ENCODE data around the gene SLC39A7.
"Not testable (repeated sequence)": the region's sequence is repeated elsewhere in the genome, so short reads cannot be mapped to it uniquely, and the experiment has no call there.

Gene SLC39A7

DNA sequence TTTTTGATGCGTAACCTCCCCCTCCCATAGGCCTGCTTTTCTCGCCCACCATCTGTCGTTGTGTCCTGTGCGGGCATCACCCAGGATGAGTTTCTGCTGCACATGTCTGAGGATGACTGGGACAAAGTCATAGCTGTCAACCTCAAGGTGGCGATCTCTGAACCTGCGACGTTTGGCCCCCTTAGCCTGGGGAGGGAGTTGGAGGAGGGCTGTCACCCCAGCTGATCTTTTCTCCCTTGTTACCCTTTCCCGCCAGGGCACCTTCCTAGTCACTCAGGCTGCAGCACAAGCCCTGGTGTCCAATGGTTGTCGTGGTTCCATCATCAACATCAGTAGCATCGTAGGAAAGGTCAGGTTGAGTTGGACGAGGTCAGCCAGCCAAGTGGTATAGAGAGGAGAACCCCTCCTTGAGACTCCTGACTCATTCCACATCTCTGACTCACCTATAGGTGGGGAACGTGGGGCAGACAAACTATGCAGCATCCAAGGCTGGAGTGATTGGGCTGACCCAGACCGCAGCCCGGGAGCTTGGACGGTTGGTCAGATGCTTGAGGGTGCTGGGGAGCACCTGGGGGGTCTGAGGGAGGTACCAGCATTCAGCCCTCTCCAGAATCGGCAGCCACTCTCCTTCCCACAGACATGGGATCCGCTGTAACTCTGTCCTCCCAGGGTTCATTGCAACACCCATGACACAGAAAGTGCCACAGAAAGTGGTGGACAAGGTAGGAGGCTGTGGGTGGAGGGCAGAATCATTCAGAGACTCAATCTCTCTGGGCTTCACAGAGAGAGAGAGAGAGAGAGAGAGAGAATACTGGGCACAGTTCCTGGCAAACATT is 4.7 kb downstream of the SLC39A7 start:
- DNase-seq (ENCODE audit: low spot score) = no peak

DNA sequence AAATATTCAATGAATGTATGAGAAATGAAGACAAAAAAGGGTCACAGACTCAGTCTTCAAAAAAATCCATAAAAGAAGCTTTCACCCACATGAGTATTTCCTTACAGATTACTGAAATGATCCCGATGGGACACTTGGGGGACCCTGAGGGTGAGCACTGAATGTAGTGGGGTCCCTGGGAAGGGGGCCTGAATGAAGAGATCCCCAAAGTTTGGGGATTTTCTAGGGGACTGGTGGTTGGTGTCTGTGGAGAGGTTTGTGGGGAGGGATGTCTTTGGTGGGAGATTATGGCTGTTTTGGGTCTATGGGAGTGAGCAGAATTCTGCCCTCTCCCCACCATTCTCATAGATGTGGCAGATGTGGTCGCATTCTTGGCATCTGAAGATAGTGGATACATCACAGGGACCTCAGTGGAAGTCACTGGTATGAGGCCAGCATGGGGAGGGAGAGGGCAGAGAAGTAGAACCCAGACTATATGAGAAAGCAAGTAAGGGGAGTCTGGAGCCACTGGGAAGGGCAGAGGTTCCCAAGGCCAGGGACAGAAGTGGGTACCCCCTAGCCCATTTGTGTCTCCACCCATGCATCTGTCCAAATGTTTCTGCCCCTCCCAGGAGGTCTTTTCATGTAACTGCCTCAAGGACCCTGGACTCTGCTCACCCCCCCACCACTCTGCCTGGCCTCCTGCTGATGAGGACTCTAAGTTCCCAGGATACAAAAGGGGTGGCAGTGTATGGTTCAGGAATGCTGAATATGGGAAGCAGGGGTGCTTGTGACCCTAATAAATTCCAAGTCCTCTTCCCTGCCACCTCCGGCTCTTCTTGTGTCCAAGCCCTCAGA is 5.6 kb downstream of the SLC39A7 start:
- DNase-seq (ENCODE audit: low spot score) = no peak

DNA sequence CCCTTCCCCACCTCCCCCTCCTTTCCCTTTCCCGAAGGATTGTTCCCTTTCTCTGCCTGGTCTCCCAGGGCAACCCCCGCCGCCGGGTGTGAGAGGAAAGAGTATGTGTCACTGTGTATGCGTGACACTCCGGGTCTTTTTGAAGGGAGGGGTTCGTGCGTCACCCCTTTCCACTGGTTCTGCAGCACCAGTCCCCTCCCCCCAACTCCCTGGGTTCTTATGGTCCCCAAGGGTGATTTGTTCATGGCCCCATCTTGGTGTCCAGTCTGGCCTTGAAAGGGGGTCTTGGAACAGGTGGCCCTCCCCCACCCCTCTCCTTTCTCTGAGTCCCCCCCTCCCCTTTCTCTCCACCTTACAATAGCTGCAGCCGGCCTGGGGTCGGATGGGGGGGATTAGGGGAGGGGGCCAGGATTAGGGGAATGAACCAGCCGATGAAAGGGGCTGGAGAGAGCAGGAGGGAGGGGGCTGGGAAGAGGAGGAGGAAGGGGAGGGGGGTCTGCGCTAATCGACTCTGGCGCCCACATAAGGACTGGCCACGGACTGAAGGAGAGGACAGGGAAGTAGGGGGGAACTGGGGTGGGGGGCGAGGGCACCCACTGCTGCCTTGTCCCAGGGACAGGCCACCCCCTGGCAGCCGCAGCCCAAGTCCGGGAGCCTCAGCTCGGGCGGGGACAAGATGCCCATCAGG is 6.3 kb downstream of the SLC39A7 start:
- DNase-seq (ENCODE audit: low spot score) = peak; percentile 82

DNA sequence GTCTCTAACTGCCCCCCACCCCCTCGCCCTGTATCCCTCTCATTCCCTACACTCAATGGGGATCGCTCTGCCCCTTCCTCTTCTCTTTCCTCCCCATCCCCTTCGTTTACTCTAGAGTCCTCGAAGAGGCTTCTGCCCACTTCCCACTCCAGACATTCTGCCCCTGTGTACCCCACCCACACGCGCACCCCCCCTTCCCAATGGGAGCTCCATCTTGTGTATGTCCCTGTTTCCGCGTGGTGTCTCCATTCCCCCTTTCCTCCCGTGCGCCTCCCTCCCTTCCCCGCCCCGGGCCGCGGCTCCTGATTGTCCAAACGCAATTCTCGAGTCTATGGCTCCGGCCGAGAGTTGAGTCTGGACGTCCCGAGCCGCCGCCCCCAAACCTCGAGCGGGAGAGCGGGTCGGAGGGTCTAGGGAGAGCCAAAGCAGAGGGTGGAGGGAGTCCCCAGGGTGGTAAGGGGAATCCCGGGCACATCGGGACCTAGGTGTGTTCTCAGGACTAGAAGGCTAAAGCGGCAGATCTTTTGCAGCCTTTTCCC is 7.0 kb downstream of the SLC39A7 start:
- DNase-seq (ENCODE audit: low spot score) = peak; percentile 73

DNA sequence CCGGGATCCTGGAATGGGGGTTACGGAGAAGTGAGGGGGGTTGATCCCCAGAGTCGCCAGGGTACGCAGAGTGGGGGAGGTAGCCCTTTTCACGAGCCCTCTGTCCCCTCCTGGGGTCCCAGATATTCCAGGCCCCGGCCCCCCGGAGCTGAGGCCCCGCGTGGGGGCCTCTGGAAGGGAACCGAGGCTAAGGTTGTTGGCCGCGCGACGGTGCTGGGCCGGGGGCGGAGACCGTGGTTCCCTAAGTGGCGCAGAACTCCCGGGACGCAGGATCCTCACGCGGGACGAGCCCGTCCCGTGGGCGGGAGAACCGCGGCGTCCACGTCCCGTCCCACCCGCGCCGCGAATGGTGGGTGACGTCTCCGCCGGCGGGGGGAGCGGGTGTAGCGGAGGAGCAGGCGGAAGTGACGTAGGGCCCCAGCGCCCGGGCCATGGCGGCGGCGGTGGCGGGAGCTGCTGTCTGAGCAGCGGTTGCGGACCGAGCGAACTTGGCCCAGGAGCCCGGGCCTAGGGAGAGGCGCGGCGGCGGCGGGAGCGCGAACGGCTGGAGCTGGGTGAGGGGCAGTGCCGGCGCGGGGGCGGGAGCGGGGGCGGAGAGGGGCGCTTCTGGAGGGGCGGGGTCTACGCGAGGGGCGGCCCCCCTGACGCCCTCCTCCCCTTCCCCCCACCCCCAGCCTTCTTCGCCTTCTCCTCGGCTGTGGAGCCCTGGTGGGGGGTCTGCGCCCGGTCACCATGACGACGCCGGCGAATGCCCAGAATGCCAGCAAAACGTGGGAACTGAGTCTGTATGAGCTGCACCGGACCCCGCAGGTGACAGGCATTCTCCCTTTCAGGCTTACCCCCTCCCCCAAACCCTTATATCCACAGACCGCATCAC is 7.7 kb downstream of the SLC39A7 start, which contains the start of gene RING1:
Gene RING1, plus strand, starts transcription at position 410 of the 877 bp plus-strand sequence. Its CDS starts 323 bp downstream, at position 733.
- peak; percentile 95 for DNase-seq (ENCODE audit: low spot score)

DNA sequence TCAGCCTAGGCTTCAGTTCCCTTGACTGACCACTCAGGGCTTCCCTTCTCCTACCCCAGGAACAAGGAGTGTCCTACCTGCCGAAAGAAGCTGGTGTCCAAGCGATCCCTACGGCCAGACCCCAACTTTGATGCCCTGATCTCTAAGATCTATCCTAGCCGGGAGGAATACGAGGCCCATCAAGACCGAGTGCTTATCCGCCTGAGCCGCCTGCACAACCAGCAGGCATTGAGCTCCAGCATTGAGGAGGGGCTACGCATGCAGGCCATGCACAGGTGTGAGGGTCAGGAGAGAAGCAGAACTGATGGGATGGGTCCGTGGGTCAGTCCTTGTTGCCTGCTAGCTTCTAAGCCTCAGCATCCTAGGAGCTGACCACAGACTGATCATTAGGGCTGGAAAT is 9.2 kb downstream of the SLC39A7 start:
- DNase-seq (ENCODE audit: low spot score) = no peak

DNA sequence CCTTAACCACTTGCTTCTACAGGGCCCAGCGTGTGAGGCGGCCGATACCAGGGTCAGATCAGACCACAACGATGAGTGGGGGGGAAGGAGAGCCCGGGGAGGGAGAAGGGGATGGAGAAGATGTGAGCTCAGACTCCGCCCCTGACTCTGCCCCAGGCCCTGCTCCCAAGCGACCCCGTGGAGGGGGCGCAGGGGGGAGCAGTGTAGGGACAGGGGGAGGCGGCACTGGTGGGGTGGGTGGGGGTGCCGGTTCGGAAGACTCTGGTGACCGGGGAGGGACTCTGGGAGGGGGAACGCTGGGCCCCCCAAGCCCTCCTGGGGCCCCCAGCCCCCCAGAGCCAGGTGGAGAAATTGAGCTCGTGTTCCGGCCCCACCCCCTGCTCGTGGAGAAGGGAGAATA is 10.5 kb downstream of the SLC39A7 start:
- peak; percentile 1 for DNase-seq (ENCODE audit: low spot score)

DNA sequence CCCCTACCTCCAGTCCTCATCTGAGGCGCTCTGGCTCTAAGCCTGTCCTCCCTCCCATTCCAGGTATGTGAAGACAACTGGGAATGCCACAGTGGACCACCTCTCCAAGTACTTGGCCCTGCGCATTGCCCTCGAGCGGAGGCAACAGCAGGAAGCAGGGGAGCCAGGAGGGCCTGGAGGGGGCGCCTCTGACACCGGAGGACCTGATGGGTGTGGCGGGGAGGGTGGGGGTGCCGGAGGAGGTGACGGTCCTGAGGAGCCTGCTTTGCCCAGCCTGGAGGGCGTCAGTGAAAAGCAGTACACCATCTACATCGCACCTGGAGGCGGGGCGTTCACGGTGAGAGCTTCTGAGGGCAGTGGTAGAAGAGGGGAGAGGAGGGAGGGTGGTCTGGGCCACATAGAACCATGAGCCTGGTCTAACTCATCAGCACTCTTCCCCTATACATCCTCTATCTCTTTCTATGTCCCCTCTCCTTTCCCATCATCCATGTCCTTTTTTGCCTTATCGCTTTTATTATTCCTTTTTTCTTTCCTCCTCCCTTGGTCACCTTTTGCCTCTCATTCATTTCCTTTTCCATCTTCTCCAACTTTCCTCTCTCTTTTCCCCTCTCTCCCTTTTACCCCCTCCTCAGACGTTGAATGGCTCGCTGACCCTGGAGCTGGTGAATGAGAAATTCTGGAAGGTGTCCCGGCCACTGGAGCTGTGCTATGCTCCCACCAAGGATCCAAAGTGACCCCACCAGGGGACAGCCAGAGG is 11.2 kb downstream of the SLC39A7 start:
- no peak for DNase-seq (ENCODE audit: low spot score)

DNA sequence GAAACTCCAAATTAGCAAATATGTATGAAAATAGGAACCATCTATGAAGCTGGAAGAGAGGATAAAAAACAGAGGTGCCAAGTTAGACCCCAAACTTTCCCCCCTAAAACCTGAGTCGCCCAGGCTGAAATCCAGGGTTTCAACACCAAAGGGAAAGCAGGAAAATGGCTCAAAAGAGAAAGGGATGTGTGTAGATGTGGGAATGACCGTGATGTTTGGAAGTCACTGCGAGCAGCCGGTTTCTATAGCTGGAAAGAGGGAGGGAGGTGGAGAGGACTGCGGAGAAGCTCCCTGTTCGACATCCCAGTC is 12.1 kb downstream of the SLC39A7 start:
- DNase-seq (ENCODE audit: low spot score) = no peak

DNA sequence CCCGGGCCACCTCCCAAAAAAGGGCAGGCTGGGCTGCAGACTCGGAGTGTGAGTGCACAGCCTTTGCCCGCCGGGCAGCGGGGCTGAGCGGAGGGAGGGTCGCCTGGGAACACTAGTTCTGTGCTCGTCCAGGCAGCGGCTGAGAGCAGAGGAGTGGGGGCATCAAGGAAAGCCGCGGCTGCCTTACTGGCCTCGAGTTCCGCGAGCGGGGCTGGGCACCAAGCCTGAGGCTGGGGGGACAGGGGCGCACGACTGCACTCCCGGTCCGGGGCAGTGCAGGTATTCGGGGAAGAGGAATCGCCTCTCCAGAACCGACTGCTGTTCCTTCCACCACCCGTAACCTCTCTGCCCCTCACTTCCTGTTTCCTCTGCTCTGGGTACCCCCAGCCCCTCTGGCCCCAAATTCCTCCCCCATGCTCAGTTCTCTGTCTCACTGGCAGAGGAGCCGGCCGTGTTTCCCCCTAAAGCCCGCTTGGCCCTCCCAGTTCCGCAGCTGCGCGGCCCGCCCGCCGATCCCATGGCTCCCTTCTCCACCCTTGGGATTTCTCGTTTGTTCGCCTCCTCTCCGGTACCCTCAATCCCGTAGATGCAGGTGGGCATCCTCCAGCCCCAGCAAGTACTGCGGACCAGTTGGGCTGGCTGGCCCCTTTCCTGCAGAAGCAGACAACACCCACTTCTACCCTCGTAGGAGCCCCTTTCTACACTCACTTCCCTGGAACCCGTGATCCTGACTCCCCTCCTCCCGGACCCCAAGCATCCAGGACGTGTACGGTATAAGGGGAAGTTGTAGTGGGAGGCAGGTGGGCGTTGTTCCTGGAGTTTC is 12.7 kb downstream of the SLC39A7 start:
- DNase-seq (ENCODE audit: low spot score) = peak; percentile 56

DNA sequence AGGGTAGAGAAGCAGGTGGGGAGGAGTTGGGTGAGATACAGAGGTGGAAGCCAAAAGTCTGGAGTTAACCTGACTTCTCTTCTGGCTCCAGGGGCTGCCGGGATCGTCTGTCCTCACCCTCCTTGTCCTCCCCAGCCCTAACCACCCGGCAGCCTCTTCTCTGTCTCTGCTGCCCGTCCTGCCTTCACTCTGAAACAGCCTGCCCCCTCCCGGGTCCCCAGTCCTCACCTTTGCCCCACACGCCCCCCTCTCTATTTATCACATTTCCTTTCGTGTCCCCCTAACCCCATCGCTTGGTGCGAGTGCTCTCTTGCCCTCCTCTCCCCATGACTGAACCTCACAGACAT is 13.3 kb downstream of the SLC39A7 start:
- DNase-seq (ENCODE audit: low spot score) = no peak

DNA sequence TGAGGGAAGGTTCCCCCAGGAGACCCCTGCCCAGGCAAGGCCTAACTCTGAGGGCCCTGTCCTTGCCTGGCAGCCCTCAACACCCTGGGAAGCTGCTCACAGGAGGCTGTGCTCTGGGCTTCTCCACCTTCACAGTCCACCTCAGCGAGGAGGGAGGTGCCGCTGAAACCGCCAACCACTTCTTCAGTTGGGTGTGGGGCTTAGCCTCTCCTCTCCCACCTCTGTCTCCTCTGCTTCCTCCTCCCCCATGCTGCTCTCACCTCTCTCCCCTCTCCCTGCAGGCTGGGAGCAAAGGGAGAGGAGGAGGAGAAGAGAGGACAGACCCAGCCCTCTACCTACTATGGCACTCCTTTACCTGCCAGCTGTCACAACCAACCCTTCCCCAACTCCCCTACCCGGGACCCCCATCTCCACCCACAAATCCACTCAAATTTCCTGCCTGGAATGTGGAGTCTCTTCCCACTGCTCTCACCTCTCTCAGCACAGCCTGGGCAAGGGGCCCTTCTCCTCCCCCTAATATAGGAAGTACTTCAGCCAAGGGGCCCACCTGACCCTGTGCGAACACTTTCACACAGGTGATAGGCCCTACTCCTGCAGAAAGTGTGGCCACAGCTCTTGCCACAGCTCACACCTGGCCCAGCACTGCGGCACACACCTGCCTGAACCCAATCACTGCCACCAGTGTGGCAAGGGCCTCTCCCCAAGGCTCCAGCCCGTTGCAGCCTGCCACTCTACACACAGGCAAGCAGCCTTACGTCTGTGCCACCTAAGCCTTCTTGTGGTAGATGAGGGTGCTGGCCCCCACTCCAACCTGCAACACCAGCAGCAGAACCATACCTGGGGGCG is 14.8 kb downstream of the SLC39A7 start:
- DNase-seq (ENCODE audit: low spot score) = no peak

DNA sequence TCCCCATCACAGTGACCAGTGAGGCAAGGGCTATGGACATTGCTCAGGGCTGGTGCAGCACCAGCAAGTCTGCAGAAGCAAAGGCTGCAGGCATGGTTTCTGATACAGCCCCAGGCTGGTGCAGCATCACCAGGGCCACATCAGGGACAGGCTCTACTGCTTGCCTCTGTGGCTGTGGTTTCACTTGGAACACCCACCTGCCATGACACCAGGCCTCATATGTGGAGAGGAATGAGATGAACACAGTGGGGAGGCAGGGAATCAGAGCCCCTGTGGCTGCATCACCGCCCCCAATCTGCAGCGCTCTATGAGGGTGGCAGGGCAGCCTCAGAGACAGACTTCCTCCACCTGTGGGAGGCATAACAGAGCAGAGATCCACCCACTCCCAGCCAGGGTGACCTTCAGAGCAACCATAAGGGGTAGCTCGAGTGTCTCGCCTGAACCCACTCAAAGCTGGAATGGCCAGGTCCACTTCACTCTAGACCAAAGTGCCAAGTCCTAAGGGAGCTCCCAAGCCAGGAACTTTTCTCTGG is 15.5 kb downstream of the SLC39A7 start:
- DNase-seq (ENCODE audit: low spot score) = no peak

DNA sequence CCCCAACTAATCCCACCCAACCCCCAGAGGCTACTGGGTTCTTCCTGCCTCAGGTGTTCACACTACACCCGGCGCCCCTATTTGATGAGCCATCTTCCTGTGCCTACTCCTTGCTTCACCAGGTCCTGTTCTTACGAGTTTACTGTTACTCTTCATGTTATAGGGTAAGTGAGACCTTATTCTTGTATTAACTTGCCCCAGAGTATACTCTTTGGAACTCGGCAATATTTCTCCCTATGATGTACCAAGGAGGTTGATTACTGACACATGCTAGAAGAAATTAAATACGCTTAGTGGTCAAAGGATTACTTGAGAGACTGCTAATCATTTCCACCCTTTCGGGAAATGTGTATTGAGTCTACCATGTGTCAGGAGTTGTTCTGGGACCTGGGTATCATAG is 16.6 kb downstream of the SLC39A7 start:
- DNase-seq (ENCODE audit: low spot score) = no peak

DNA sequence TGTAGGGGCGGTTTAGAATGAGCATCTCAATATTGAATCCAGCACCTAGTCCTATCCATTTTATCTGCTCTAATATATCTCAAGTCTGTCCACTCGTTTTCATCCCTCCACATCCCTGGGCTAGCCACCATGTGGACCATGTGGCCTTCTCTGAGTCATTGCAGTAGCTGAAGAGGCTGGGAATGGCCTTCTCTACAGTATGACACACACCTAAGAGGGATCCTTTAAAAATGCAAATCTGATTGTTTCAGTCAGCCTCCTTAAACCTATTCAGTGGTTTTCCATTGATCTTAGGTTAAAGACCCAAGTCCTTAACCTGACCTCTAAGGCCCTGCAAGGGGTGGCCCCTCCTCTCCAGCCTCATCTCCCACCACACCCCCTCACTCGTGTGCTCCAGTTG is 17.0 kb downstream of the SLC39A7 start:
- no peak for DNase-seq (ENCODE audit: low spot score)

DNA sequence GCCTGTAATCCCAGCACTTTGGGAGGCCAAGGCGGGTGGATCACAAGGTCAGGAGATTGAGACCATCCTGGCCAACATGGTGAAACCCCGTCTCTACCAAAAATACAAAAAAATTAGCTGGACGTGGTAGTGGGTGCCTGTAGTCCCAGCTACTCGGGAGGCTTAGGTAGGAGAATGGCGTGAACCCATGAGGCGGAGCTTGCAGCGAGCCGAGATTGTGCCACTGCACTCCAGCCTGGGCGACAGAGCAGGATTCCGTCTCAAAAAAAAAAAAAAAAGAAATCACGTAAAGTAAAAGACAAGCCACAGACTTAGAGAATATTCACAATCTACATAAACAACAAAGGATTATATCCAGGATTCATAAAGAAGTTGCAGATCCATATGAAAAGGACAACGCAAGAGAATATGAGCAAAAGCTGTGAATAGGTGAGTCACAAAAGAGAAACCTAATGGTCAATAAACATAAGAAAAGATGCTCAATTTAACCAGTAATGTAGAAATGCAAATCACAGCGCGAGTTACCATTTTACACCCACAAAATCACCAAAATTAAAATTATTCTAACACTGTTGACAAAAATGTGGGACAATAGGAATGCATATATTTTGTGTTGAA is 25.9 kb downstream of the SLC39A7 start:
- DNase-seq (ENCODE audit: low spot score) = not testable (repeated sequence)

DNA sequence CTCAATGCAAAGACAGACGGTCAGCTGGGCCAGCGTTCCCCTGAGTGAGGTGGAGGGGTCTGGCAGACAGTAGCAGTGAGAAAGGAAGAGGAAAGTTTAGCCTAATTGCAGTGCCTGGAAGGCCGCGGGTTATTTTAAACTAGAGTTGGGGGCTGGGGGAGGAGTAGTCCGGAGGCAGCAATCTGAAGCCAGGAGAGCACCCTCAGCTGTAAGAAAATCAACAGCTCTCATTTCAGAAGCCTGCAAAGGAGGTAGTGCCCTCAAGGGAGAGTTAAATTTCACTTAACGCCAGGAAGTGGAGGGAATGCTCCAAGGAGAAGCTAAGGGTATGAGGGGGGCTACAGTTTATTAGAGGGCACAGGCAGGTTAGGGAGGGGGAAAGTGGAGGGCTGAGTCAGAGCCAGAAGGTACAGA is 34.6 kb downstream of the SLC39A7 start:
- no peak for DNase-seq (ENCODE audit: low spot score)

DNA sequence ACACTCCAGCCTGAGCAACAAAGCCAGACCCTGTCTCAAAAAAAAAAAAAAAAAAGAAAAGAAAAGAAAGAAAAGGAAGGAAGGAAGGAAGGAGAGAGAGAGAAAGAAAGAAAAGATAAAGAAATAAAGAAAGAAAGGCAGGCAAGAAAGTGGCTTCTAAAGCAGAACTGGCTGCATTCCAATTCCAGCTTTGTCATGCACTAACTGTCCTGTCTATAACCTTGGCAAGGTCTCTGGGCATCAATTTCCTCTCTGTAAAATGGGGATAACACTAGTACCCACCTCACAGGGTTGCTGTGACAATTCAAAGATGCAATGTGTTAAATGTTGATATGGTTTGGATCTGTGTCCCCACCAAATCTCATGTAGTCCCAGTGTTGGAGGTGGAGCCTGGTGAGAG is 35.7 kb downstream of the SLC39A7 start:
- DNase-seq (ENCODE audit: low spot score) = no peak
